ACC112 (cell line): ENCODE measurements around the gene MAP7D2.
A peak's percentile ranks its signal among the peaks of the same experiment; 100 is the strongest.
"Not testable (repeated sequence)": the region's sequence is repeated elsewhere in the genome, so short reads cannot be mapped to it uniquely, and the experiment has no call there.

ENCODE experiments used
- H2AFZ ChIP-seq: fragments of 200-600 bp; sonication (generic); one replicate; pipeline ENCODE4 v1.6.0; 2017; ENCODE audit warnings: antibody characterized with exemption, low read length; ENCODE audit not compliant: unreplicated experiment
- H3K27ac ChIP-seq: fragments of 200-600 bp; sonication (generic); 2 replicates; pipeline ENCODE4 v1.5.1; 2014; ENCODE audit warnings: low read depth, mild to moderate bottlenecking, antibody characterized with exemption, low read length, moderate library complexity
- H3K27me3 ChIP-seq: fragments of 200-600 bp; sonication (generic); 2 replicates; pipeline ENCODE4 v1.6.1; 2014; ENCODE audit warnings: mild to moderate bottlenecking, antibody characterized with exemption, low read length, moderate library complexity, mixed read lengths; ENCODE audit not compliant: insufficient read depth
- H3K36me3 ChIP-seq: fragments of 200-600 bp; sonication (generic); 2 replicates; pipeline ENCODE4 v1.6.1; 2016; ENCODE audit warnings: mild to moderate bottlenecking, antibody characterized with exemption, low read length, moderate library complexity, mixed read lengths; ENCODE audit not compliant: insufficient read depth
- H3K4me1 ChIP-seq: fragments of 200-600 bp; sonication (generic); one replicate; pipeline ENCODE4 v1.6.1; 2016; ENCODE audit warnings: low read length, mixed read lengths; ENCODE audit not compliant: insufficient read depth, unreplicated experiment, control insufficient read depth
- H3K4me3 ChIP-seq: fragments of 200-600 bp; sonication (generic); 2 replicates; pipeline ENCODE4 v1.5.1; 2014; ENCODE audit warnings: mild to moderate bottlenecking, low read depth, low read length
- H3K79me2 ChIP-seq: fragments of 200-600 bp; sonication (generic); one replicate; pipeline ENCODE4 v1.6.0; 2016; ENCODE audit warnings: low read length; ENCODE audit not compliant: control insufficient read depth, unreplicated experiment, insufficient read depth

MAP7D2 gene

DNA sequence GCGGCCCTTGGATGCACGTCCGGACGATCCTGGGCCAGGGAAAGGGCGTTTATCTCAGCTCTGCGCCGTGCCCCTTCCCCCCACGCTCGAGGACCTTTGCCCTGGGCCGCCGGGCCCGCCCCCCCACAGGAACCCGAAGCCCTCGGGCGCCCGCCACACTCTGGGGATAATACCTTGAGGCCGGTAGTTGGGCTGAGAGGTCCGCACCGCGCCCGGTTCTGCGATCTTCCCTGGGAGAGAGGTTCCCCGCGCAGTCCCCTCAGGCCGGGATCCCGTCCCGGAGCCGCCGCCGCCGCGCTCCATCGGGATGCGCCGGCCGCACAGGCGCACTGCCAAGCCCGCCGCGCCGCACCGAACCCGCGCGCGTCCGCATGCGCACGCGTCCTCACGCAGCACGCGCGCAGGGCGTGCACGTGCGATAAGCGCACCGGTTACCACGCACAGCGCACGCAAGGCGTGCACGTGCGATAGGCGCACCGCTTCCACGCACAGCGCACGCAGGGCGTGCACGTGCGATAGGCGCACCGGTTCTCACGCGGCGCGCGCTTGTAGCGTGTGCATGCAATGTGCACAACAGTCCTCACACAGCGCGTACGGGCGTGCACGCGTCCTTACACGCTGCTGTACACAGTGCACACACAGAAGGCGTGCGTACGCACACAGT is at the start of gene MAP7D2:
MAP7D2 (minus strand) TSS at position 331 of the 664 bp plus-strand sequence; CDS start at position 303, 28 bp downstream.
- Histone ChIP-seq H3K27me3 (peaks cover 10% of the 10 kb centered on the region; the same call in 1 of the 2 replicates), H3K36me3 (no peaks in the 10 kb centered on the region), H2AFZ (peak within 1 kb of the TSS; percentile 91), H3K27ac (no peak within 1 kb of the TSS), H3K4me3 (peak within 1 kb of the TSS; percentile 79), H3K4me1 (no peaks in the 10 kb centered on the region), H3K79me2 (no peaks in the 10 kb centered on the region)

DNA sequence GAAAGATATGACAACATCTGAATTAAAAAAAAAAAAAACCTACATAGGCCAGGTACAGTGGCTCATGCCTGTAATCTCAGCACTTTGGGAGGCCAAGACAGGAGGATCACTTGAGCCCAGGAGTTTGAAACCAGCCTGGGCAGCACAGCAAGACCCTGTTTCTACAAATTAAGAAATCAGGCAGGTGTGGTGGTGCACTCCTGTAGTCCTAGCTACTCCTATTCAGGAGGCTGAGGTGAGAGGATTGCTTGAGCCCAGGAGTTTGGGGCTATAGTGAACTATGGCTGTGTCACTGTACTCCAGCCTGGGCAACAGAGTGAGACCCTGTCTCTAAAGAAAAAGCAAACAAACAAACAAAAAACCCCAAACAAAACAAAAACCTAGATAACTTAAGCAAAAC is 45.8 kb upstream of the MAP7D2 start:
- H3K79me2 ChIP-seq, H3K4me3 ChIP-seq, H3K27me3 ChIP-seq, H3K27ac ChIP-seq, H3K4me1 ChIP-seq, H2AFZ ChIP-seq: not testable (repeated sequence)
- peaks cover 24% of the 10 kb centered on the region for H3K36me3 ChIP-seq

DNA sequence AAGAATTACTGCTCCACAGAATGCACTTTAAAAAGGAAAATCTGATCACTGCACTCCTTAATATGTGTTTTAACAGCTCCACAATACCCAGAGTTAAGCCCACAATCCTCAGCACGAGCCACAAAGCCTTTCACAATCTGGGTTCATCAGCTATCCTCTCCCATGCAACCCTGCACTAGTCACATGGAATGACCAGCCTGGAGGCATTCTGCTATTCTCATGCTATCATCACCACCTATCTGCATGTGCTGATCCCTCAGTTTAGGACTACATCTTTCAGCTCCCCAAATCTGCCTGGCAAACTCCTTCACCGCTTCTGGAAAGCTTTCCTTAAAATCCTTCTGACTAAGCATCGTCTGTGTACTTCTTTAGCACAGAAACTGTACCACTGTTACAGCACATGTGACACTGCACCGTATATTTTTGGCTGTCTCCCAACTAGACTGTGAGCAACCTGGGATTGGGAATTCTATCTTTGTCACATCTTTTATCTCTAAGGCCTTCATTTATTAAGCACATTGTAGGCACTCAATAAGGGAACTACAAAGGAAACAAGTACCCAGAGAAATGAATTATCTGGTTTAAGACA is 43.2 kb upstream of the MAP7D2 start:
- no peaks in the 10 kb centered on the region for H3K79me2 ChIP-seq
- no peak overlapping the region for H3K4me3 ChIP-seq
- no peak overlapping the region for H2AFZ ChIP-seq
- H3K27me3 ChIP-seq: no peaks in the 10 kb centered on the region
- H3K36me3 ChIP-seq: peaks cover 33% of the 10 kb centered on the region
- H3K27ac ChIP-seq: no peak overlapping the region
- no peaks in the 10 kb centered on the region for H3K4me1 ChIP-seq

DNA sequence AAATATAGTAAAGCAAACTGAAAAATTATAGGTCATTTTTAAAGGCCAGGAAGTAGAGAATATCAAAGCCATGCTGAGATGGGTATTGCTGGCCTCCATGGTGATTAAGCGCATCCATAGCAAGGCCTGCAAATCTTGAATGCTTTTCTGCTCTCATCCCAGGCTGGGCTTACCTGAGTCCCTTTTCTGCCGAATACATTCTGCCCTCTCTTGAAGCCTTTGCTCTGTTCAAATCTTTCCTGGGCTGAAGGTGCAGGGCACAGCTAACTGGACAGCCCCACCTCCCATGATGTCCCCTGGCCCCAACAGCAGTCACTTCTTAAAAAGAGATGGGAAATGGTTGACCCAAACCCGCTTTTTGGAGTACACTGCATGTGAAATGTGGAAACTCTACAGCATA is 35.0 kb upstream of the MAP7D2 start:
- Histone ChIP-seq H3K4me1 (no peaks in the 10 kb centered on the region), H3K27ac (no peak overlapping the region)

DNA sequence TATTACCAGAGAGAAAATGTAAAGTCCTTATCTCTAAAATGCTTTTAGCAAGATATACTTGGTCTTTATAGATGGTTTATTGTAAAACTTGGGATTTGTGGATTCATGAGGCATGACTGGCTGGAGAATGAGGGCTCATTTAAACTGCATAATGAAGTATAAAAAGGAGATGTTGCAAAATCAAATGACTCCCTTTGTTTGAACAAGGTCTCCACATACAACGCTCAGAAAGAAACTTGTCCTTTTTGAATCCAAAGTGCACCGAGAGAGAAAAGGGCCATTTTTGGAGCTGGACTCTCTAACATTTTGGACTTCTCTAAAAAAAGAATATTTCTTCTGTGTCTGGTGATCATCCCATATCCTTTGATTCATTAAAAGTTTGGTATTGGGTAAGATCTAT is 32.6 kb upstream of the MAP7D2 start:
- peaks cover 6% of the 10 kb centered on the region for H3K4me1 ChIP-seq
- no peak overlapping the region for H2AFZ ChIP-seq
- no peak overlapping the region for H3K4me3 ChIP-seq

More for the DNA sequence above, 35.0 kb upstream of the MAP7D2 start:
- Histone ChIP-seq H2AFZ (no peak overlapping the region), H3K4me3 (no peak overlapping the region), H3K36me3 (peaks cover 26% of the 10 kb centered on the region), H3K79me2 (no peaks in the 10 kb centered on the region), H3K27me3 (no peaks in the 10 kb centered on the region)

DNA sequence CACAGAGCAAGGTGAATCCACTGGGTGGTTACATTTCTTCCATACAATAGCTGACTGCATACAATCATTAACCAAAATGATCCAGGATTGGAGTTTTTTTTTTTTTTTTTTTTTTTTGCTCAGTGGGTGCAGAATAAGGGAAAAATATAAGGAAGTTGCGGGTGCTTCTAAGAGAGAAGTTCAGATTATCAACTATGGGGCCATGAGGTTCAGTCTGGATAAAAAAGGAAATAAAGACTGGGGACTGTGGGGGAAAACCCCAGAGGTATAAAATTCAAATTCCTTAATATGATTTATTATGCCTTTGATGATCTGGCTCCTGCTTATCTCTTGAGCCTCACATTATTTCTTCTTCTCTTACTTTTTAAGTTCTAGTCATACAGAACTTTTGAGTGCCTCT is 30.9 kb upstream of the MAP7D2 start:
- H3K27ac ChIP-seq: no peak overlapping the region
- no peak overlapping the region for H2AFZ ChIP-seq
- no peaks in the 10 kb centered on the region for H3K27me3 ChIP-seq
- H3K4me3 ChIP-seq: no peak overlapping the region
- peaks cover 15% of the 10 kb centered on the region for H3K4me1 ChIP-seq
- no peaks in the 10 kb centered on the region for H3K79me2 ChIP-seq
- peaks cover 4% of the 10 kb centered on the region for H3K36me3 ChIP-seq

More for the DNA sequence above, 32.6 kb upstream of the MAP7D2 start:
- no peaks in the 10 kb centered on the region for H3K79me2 ChIP-seq
- peaks cover 11% of the 10 kb centered on the region for H3K36me3 ChIP-seq
- H3K27me3 ChIP-seq: no peaks in the 10 kb centered on the region
- no peak overlapping the region for H3K27ac ChIP-seq

DNA sequence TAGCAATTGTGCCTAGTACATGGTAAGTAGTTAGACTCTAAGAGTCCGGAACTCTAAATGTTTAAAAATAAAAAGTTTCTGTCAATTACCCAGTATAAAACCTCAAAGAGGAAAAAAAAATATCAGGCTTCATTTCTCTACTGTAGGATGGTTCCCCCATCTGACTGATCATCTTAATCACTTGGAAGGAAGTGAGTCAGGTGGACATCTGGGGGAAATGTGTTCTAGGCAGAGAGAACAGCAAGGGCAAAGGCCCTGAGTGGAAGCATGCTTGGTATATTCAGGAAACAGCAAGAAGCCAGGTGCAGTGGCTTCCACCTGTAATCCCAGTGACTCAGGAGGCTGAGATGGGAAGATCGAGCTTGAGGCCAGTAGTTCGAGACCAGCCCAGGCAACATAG is 27.8 kb upstream of the MAP7D2 start:
- Histone ChIP-seq H3K79me2 (peaks cover 21% of the 10 kb centered on the region), H3K36me3 (peaks cover 5% of the 10 kb centered on the region), H3K4me3 (no peak overlapping the region), H2AFZ (no peak overlapping the region), H3K27me3 (no peaks in the 10 kb centered on the region), H3K27ac (peak overlapping the region; percentile 34; the same call in 1 of the 2 replicates), H3K4me1 (peaks cover 18% of the 10 kb centered on the region)

DNA sequence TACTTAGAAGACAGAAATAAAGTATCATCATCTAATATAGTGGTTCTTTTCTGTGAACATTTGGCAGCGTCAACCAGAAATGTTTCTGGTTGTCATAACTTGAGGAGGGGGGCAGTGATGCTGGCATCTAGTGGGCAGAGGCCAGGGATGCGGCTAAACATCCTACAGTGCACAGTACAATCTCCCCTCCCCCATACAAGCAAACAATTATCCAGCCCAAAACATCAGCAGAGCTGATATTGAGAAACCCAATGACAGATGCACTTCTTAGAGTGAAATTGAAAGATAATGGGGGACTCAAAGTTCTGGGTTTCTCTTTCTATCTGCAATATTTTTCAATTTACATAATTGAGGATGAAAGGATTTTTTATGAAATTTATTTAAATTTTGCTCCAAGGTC is 26.9 kb upstream of the MAP7D2 start:
- peaks cover 13% of the 10 kb centered on the region for H3K36me3 ChIP-seq
- no peaks in the 10 kb centered on the region for H3K27me3 ChIP-seq
- H2AFZ ChIP-seq: no peak overlapping the region
- H3K4me1 ChIP-seq: peaks cover 26% of the 10 kb centered on the region
- peaks cover 31% of the 10 kb centered on the region for H3K79me2 ChIP-seq
- no peak overlapping the region; the same call in 1 of the 2 replicates for H3K27ac ChIP-seq
- no peak overlapping the region for H3K4me3 ChIP-seq

DNA sequence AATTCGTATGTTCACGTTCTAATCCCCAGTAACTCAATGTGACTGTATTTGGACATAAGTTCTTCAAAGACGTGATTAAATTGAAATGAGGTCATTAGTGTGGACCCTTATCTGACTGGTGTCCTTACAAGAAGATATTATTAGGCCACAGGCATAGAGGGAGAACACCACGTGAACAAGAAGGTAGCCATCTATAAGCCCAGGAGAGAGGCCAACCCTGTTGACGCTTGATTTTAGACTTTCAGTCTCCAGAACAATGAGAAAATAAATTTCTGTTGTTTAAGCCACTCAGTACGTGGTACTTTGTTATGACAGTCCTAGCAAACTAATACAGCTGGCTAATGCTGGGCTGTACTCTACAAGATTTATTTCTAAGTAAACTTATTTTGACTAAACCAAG is 26.4 kb upstream of the MAP7D2 start:
- Histone ChIP-seq H3K27me3 (no peaks in the 10 kb centered on the region), H3K27ac (no peak overlapping the region), H3K79me2 (peaks cover 35% of the 10 kb centered on the region), H3K36me3 (peaks cover 17% of the 10 kb centered on the region), H3K4me3 (peak overlapping the region; percentile 65; the same call in 1 of the 2 replicates), H3K4me1 (peaks cover 26% of the 10 kb centered on the region), H2AFZ (no peak overlapping the region)

DNA sequence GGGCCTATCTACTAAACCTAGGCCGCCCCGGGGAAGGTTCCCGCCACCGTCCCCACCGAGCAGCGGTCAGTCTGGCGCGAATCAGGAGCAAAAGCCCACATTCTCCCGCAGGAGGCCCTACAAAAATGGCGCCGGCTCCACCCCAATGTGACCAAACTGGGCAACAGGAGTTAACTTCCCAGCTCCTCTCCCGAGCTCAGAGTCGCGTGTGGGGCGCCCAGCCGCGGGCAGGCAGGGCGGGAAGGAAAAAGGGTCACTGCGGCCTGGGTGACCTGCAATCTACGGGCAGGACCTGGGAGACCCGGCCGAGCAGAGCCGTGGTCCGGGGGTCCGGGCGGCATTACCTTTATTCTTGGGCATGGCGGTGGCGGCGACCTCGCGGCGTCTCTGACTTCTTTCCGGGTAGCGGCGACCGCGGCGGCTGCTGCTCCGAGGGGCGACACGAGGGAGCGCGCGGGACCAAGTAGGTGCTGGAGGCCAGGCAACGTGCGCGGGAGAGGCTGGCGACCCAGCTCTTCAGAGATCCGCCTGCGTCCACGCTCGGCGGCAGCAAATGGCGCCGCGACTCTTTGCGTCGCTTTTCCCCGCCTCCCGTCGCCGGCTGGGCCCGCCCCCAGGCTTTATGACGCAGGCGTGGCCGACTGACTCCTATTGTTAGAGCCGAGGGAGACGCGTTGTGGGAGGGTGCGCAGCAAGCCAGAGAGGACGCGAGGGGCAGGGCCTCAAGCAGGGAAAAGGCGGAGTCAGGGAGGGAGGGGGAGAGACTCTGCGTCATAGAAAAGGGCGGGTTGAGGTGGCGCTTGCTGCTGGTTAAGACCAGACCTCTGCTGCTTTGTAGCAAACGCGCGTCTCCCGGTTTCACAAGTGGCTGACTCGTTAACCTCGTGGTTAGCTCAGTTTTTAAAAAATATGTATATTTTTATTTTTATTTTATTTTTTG is 24.8 kb upstream of the MAP7D2 start, which contains the start of gene EIF1AX:
EIF1AX (minus strand) TSS at position 558 of the 940 bp plus-strand sequence; CDS start at position 360, 198 bp downstream.
- H3K4me3 ChIP-seq: peak within 1 kb of the TSS; percentile 95
- no peaks in the 10 kb centered on the region for H3K27me3 ChIP-seq
- peaks cover 29% of the 10 kb centered on the region for H3K4me1 ChIP-seq
- H3K27ac ChIP-seq: peak within 1 kb of the TSS; percentile 75
- H2AFZ ChIP-seq: peak within 1 kb of the TSS; percentile 81
- peaks cover 47% of the 10 kb centered on the region for H3K79me2 ChIP-seq
- peaks cover 26% of the 10 kb centered on the region for H3K36me3 ChIP-seq
